HG03342 (cell line): ENCODE data around the gene MYO1C.
A peak's percentile ranks its signal among the peaks of the same experiment; 100 is the strongest.
"Not testable (repeated sequence)": the region's sequence is repeated elsewhere in the genome, so short reads cannot be mapped to it uniquely, and the experiment has no call there.

Experiments used
- ATAC-seq: cut with Tn5 transposase; IDR thresholded peaks from one replicate; pipeline ENCODE4 v1.9.1; 2021; ENCODE audit warnings: mild to moderate bottlenecking, moderate library complexity; ENCODE audit not compliant: unreplicated experiment

MYO1C gene, protein sequence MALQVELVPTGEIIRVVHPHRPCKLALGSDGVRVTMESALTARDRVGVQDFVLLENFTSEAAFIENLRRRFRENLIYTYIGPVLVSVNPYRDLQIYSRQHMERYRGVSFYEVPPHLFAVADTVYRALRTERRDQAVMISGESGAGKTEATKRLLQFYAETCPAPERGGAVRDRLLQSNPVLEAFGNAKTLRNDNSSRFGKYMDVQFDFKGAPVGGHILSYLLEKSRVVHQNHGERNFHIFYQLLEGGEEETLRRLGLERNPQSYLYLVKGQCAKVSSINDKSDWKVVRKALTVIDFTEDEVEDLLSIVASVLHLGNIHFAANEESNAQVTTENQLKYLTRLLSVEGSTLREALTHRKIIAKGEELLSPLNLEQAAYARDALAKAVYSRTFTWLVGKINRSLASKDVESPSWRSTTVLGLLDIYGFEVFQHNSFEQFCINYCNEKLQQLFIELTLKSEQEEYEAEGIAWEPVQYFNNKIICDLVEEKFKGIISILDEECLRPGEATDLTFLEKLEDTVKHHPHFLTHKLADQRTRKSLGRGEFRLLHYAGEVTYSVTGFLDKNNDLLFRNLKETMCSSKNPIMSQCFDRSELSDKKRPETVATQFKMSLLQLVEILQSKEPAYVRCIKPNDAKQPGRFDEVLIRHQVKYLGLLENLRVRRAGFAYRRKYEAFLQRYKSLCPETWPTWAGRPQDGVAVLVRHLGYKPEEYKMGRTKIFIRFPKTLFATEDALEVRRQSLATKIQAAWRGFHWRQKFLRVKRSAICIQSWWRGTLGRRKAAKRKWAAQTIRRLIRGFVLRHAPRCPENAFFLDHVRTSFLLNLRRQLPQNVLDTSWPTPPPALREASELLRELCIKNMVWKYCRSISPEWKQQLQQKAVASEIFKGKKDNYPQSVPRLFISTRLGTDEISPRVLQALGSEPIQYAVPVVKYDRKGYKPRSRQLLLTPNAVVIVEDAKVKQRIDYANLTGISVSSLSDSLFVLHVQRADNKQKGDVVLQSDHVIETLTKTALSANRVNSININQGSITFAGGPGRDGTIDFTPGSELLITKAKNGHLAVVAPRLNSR

DNA sequence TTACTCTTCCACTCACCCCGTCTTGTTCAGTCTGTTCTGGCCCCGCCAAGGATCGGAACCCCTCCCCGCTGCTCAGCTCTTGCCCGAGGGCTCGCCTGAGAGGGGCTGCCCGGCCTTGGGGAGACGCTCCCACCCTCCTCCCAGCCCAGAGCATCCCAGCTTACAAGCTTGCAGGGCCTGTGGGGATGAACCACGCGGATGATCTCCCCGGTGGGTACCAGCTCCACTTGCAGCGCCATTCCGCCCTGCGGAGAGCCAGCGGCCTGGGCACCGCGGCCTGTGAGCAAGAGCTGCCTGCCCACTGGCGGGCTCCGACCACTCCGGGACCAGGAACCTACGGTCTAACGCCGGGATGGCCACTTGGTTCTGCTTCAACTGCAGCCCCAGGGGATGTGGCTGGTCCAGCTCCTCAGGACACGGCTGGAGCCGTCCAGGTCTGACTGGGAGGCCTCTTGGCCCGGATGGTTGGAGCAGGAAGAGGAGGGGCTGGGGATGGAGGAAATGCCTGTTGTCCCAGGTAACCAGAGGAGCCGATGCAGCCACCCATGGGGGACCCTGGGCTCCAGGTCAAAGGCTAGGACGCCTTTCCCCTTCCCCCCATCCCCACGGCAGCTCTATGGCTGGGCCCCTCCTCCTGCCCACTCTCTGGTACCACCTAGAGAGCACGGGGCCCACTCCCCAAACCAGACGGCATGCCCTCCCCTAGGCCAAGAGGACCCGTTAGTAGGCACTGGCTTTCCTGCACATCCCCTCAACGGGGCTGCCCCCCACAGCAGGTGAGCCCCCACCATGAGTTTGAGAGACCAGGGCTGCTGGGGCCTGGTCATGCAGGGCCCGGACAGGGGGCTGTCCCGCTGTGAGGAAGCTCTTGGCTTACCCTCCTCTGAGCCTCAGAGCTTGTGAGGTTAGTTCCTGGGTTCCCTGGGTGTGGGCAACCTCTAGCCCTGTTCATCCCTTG is at the start of gene MYO1C:
Gene MYO1C, minus strand, starts transcription at position 438 of the 958 bp plus-strand sequence. Its CDS starts 199 bp downstream, at position 239.
- ATAC-seq = no peak

DNA sequence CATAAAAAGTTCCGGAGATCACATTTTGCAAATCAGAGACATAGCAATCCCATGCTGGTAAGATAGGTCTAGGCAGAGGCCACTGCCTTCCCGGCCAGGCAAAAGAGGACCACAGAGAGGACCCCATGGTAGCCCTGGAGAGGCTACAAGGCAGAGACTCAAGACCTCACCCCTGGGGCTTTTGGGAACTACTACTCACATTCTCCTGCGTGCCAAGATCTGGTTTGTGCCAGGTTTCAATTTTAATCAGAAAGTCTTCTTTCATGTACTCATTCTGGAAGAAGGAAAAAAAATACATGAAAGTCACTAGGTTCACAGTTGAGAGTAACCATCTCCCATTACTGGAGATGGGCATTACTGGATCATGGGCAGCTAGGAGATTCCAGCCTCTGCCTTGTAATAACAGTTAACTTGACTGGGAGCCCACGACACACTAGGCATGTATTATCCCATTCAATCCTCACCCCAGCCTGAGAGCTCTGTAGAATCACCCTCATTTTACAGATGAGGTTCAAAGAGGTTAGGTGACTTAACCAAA is 49.0 kb upstream of the MYO1C start:
- no peak for ATAC-seq

DNA sequence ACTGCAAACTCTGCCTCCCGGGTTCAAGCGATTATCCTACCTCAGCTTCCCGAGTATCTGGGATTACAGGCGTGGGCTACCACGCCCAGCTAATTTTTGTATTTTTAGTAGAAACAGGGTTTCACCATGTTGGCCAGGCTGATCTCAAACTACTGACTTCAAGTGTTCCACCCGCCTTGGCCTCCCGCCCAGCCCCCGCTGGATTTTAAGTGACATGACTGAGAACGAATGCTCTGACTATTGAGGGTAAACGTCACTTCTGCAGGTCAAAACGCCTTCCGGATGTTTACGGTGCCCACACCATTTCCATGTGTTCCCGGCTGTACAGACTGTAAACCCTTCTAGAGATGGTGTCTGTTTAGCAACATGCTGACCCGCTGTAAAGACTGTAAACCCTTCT is 47.3 kb upstream of the MYO1C start:
- no peak for ATAC-seq

DNA sequence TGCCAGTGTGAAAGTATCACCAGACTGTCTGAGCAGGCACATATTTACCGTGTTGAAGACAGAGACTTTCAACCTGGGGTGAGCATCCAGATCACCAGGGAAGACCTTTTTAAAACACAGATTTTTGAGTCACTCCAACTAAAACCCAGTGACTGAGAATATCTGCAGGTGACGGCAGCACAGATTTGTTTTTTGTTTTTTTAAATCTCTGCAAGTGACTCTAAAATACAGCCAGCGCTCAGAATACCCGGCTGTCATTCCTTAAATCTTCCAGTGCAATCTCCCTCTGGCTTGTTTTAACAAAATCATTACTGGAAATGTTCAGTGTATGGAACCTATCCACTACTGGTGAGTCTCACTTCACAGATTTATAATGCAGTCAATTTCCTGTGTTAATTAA is 43.3 kb upstream of the MYO1C start:
- ATAC-seq = no peak

DNA sequence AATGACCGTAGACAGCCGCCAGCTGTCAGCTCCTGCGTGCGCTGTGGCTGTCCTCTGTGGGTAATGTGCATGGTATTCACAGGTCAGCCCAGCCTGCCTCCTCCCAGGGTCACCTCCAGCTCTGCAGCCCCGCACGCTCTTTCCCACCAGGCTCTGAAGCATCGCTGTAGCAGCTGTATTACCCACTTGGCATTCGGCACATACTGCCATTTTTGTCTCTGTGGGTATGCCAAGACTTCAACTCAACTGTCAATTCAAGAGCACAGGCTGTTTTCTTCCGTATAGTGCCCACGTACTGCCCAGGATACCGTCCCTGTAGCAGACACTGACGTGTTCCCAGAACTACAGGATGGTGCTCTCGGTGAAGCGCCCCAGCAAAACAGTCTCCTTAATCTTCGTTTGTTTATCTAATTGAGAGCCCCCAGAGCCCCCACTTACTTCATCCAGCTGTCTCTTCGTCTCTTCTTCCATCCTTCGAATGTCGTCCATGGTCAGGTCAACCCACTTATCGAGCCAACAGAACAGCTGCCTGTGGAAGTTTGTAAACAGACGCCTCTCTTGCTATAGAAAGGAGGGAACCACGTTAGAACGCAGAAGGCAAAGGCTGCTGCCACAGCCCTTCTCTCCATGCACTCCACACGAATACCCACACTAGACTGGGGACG is 41.3 kb upstream of the MYO1C start:
- no peak for ATAC-seq

DNA sequence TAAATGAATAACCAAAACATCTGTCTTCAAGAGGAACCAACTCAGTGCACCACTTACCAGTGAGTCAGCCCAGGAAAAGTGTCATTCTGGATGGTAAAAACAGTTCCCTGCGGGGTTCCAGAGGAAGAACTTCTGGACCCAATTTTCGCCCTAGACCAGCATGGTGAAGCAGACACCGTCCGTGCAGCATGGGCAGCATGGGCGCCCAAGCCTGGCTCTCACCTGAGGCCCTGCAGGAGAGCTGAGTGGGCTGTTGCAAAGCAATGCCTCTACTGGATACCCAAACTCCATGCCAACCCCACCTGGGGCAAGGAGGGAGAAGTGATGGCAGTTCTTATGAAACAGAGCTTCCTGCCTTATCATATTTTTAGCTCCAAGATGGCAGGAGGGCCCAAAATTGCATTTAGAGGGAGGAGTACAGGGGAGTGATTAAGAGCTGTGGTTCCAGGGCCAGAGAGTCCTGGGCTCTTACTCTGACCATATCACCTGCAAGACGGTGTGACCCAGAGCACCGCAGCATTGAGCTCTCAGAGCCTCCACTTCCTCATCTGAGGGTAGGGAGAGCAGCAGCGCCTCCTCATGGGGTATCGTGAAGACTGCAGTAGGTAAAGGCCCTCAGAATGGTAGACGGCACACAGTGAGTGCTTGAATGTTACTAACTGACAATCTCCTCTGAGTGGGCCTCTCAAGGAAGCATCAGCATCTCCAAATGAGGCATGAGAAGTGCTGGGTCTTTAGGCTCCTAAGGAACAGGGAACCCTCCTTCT is 40.5 kb upstream of the MYO1C start:
- ATAC-seq = no peak

DNA sequence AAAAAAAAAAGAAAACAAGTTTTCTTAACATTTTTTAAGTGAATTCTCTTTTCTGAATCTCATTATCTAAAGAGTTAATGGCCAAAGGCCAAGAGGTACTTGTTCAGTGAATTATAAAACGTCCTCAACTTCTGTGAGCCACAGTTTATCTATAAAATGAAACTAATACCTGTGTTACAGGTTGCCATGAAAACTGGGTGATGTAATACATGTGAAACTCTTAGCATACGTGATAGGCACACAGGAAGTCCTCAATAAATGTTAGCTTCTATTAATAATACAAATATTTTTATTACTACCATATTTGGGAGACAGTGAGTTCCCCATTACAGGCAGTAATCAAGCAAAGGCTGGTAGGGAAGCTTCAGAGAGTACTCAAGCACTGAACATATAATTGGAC is 37.4 kb upstream of the MYO1C start:
- no peak for ATAC-seq

DNA sequence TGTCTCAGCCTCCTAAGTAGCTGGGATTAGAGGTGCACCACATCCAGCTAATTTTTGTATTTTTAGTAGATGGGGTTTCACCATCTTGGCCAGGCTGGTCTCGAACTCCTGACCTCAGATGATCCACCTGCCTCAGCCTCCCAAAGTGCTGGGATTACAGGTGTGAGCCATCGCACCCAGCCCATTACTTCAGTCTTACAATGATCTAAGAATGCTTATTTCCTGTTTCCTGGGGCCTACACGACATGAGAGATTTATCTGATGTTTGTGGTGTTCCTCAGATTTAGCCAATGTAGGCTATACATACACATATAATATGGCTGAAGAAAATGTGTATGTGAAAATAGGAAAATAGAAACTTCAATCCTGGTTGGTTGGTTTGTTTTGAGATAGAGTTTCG is 34.4 kb upstream of the MYO1C start:
- not testable (repeated sequence) for ATAC-seq

DNA sequence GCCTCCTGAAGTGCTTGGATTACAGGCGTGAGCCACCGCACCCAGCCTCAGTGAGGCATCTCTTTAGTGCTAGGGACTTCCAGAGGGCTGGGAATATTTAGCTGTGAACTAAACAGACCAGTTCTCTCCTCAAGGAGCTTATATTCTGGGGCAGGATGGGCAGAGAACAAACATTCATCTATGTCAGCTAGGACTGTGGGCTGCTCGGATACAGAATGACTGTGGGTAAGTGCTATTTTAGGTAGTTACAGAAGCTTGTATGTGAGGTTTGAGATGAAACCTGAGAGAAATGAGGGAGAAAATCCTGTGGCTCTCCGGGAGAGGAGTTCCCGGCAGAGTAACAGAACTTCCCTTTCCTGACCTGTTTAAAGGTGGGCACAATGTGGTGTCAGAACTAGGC is 30.1 kb upstream of the MYO1C start:
- no peak for ATAC-seq

DNA sequence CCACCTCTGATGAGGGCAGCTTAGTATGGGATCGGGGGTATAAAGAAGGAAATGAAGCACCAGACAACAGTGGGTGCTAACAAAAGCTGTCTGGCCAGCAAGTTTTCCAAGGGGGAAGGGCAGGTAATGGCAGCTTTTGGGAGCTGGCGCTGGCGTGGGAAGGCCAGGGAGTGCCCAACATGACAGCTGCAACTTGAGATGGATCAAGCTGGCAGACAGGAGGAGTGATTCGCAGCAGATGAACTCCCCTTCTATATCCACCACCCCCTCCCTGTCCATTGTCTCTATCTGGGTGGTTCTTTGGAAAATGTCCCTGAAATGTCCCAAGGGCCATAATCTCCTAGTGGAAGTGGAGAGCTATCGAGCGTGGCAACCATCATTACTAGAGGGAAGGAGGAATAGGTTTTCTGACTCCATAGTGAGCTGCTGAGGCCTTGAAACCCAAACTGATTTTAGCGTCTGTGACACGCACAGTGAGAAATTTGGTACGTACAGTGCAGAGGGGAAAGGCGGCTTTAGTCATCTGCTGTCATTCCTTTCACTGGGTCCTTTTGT is 28.7 kb upstream of the MYO1C start:
- no peak for ATAC-seq

DNA sequence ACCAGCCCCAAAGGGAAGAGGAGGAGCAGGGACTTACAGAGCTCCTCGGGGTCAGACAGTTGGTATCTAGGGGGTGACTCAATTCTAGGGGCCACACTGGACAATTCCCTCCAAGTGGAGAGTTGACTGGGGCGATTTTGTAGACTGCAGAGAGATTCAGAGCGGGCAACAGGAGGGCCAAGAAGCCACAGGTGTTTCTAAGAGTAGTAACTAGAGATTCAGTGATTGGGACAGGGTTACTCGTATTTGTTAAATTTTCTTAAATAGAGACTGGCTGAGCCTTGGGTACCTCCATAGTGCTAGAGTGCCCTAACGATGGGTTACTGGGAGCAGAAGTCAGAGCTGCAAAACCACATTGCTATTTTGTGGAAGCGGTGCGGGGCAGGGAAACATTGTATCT is 27.2 kb upstream of the MYO1C start:
- no peak for ATAC-seq

DNA sequence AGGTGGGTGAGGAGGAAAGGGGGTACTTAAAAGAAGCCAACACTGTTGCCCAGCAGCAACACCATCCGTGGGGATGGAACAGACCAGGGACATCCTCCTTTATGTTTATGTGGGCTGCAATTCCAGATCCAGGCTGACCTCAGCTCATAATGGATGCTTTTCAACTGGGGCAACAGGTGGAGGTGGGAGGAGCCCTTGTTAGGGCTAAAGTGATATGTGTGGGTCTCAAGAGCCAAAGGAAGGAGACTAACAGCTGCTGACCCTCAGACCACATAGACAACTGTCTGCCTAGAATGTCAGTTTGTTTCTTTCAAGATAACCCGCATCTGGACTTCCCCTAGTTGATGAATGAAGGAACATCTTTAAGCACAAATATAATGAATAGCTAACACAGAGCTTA is 25.9 kb upstream of the MYO1C start:
- ATAC-seq = no peak

DNA sequence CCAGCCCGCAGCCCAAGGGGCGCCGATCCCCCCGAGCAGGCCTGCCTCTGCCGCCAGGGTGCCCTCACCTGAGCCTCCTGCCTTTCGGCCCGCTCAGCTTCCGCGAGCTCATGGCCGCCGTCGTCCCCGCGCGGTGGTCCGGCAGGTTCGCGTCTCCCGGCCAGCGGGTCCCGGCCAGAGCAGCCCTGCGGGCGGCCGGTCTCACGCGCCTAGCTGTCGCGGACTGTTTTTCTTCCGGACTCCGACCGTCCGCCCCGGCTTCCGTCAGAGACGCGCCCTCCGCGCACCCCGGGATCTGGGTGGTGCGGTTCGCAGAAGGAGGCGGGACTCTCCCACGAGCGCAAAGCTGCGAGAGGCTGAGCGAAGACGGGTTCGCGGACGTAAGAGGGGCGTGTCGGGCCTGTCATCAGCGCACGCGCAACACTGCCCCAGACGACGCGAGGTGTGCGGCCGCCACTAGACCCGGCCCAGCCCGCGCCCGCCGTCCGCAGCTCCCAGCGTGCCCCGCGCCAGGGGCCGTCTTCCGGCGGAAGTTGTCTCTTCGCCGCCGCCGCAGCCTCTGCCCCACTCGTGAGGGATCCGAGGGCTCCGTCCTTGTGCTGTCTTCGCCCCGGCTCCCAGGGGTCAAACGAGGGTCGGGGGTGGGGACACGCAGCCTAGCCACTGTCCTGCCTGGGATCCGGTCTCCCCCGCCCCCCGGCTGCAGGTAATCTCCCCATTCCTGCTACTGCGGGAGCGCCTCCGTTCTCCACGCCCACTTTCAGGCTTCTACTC is 24.1 kb upstream of the MYO1C start, which contains the start of gene INPP5K:
Gene INPP5K, minus strand, starts transcription at position 225 of the 774 bp plus-strand sequence. Its CDS starts 113 bp downstream, at position 112.
- ATAC-seq = peak; percentile 89

DNA sequence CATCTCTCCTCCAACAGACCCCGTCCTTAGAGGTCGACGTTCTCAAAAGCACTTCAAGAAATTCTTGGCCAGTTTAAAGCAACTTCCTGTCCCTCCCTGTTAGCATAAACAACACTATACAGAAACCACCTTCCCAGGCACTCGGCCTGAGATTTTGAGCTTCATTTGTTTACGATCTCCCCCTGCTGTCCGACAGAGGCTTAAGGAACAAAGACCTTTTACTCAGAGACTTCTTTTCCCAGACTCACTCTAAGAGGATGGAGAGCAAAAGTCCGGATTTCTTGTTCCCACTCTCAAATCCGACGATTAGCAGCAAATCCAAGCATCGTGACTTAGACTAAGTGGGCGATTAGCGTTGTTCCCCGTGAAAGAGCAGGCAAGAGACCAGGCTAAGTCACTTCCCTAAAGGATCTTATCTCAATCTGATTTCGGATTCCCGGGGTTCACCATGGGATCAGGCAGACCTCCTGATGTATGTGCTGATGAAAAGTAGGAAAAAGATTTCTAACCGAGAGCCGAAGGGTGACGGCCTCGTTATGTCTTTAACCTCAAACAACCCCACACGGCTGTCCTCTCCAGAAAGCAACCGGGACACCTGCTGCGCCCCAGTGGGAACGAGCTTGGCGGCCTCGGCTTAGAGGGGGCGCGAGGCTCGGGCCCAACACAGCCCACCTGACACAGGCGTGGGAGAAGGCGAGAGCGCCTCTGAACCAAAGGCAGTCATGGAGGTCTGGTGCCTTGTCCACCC is 23.3 kb upstream of the MYO1C start:
- ATAC-seq = peak; percentile 15

DNA sequence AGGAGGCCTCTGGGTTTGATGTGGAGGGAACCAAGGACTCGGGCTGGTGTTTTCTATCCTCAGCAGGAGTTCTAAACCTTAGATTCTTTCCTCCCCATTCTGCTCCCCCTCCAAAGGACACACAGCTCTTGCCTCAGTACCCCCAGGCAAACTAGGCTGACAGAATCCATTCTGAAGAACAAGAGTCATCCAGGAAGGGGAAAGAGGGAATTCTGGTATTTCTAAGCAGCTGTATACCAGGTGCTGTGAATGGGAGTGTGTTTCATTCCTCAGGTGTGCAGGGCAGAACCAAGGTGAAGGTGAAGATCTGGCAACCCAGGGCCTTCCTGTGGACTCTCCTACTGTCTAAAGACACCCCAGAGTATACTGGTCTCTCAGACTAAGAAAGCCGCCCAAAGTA is 19.9 kb upstream of the MYO1C start:
- ATAC-seq = no peak

DNA sequence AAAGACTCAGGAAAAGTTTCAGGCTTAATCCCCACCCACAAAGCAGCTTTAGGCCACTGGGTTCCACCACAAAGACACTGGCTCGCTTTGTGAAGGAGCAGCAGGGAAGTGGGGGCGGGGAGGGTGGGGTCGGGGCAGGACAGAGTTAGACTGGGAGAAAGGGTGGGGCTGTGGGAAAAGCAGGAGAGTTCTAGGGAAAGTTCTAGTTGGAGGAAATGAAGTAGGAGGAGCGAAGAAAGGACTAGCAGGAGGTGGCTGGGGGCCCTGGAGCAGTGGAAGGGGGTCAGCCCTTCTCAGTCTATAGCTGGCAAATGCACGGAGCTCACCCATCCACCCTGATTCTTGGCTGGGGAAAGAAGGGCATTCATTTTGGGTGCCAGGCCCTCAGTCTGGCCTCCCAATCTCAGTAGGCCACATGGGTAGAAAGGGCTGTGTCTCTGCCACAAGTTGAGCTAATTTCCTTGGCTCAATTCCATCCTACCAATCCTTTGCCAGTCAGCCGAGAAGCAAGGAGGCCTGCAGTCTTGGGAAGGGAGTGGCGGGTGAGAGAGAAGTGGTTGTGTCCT is 19.4 kb upstream of the MYO1C start:
- ATAC-seq = no peak

DNA sequence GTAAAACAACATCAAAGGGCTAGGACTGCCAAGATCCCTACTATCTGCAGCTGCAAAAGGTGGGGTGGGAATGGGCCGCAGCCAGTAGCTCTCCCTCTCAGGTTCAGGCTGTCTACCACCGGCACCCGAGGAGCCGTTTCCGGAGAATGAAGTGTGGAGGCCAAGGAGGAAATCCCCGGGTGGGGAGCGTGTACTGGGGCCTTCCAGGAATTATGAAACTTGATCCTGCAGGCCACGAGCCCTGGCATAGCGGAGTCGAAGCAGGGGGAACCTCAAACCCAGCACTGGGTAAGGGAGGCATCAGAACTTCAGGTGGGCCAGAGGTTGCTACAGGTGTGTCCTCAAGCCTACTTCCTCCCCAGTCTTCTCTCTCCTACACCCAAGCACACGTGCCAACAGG is 18.8 kb upstream of the MYO1C start:
- no peak for ATAC-seq
